Liver (tissue), 9 donors: ENCODE measurements around the gene PVALEF. TPM values are rescaled to one million over a fixed set of nuclear protein-coding genes. Genes with fewer than 3 reads are reported as not detected.

Experiments used
- DNase-seq: peaks from one replicate; pipeline ENCODE4 v3.0.0-alpha.2; 2017; ENCODE audit warnings: low spot score
- H3K27ac ChIP-seq, 2 donors: one replicate each; pipeline ENCODE4 v1.7.0; 2013; ENCODE audit warnings: inconsistent platforms in 2 of 2, low read length in 2 of 2, control low read depth in 1 of 2, low read depth in 1 of 2, mild to moderate bottlenecking in 1 of 2
- H3K27me3 ChIP-seq, 4 donors: one replicate each; pipeline versions ENCODE4 v1.6.1 to v1.7.0; 2013; ENCODE audit warnings: low read length in 3 of 4, inconsistent platforms in 1 of 4, mild to moderate bottlenecking in 1 of 4, moderate library complexity in 1 of 4; ENCODE audit not compliant: control insufficient read depth in 4 of 4, insufficient read depth in 4 of 4
- H3K36me3 ChIP-seq, 4 donors: one replicate each; pipeline versions ENCODE4 v1.6.1 to v1.7.0; 2013; ENCODE audit warnings: low read length in 3 of 4, mild to moderate bottlenecking in 3 of 4, low read depth in 1 of 4, moderate library complexity in 1 of 4; ENCODE audit not compliant: control insufficient read depth in 4 of 4, insufficient read depth in 3 of 4
- H3K4me1 ChIP-seq, 4 donors: one replicate each; pipeline versions ENCODE4 v1.6.1 to v1.7.0; 2013; ENCODE audit warnings: low read length in 3 of 4, mild to moderate bottlenecking in 3 of 4, moderate library complexity in 1 of 4; ENCODE audit not compliant: control insufficient read depth in 4 of 4, insufficient read depth in 4 of 4
- H3K4me3 ChIP-seq, 3 donors: one replicate each; pipeline versions ENCODE4 v1.6.1 to v1.7.0; 2013; ENCODE audit warnings: low read length in 3 of 3, control low read depth in 1 of 3, low read depth in 1 of 3, mild to moderate bottlenecking in 1 of 3
- H3K9ac ChIP-seq, 2 donors: one replicate each; pipeline ENCODE4 v1.7.0; 2013; ENCODE audit warnings: low read length in 2 of 2, mild to moderate bottlenecking in 2 of 2, moderate library complexity in 2 of 2, control low read depth in 1 of 2, low read depth in 1 of 2
- H3K9me3 ChIP-seq, 4 donors: one replicate each; pipeline versions ENCODE4 v1.6.1 to v1.7.0; 2013; ENCODE audit warnings: low read length in 3 of 4; ENCODE audit not compliant: control insufficient read depth in 4 of 4
- ATF3 ChIP-seq: IDR thresholded peaks from 2 replicates; pipeline ENCODE4 v1.6.1; 2016; ENCODE audit warnings: antibody characterized with exemption
- CTCF ChIP-seq: fragments of 150-350 bp; IDR thresholded peaks from 2 replicates; pipeline ENCODE4 v1.5.1; 2017; ENCODE audit warnings: improper control_type of control experiment, low read depth, low read length; ENCODE audit not compliant: missing input control
- EGR1 ChIP-seq, 2 donors: IDR thresholded peaks; 2 replicates each; pipeline ENCODE4 v1.6.1; 2016 to 2018; ENCODE audit warnings: antibody characterized with exemption in 2 of 2, low read depth in 2 of 2
- FOXA1 ChIP-seq: IDR thresholded peaks from 2 replicates; pipeline ENCODE4 v1.6.1; 2016; ENCODE audit warnings: antibody characterized with exemption
- FOXA2 ChIP-seq: IDR thresholded peaks from 2 replicates; pipeline ENCODE4 v1.6.1; 2016; ENCODE audit warnings: antibody characterized with exemption
- GABPA ChIP-seq, 2 donors: IDR thresholded peaks in 1 of 2; conservative IDR thresholded peaks in 1 of 2; 2 replicates each; pipeline ENCODE4 v1.6.1; 2016; ENCODE audit warnings: antibody characterized with exemption in 2 of 2, mild to moderate bottlenecking in 1 of 2, moderate library complexity in 1 of 2
- HNF4A ChIP-seq, 2 donors: conservative IDR thresholded peaks; 2 replicates each; pipeline ENCODE4 v1.6.1; 2016; ENCODE audit warnings: antibody characterized with exemption in 2 of 2, mild to moderate bottlenecking in 2 of 2
- HNF4G ChIP-seq: IDR thresholded peaks from 2 replicates; pipeline ENCODE4 v1.6.1; 2016; ENCODE audit warnings: antibody characterized with exemption
- JUND ChIP-seq, 2 donors: IDR thresholded peaks; 2 replicates each; pipeline ENCODE4 v1.6.1; 2016; ENCODE audit warnings: antibody characterized with exemption in 2 of 2
- MAX ChIP-seq: IDR thresholded peaks from 2 replicates; pipeline ENCODE4 v1.6.1; 2016; ENCODE audit warnings: antibody characterized with exemption
- NR2F2 ChIP-seq: IDR thresholded peaks from 2 replicates; pipeline ENCODE4 v1.6.1; 2016; ENCODE audit warnings: antibody characterized with exemption
- RAD21 ChIP-seq, 2 donors: IDR thresholded peaks; 2 replicates each; pipeline ENCODE4 v1.6.1; 2016; ENCODE audit warnings: antibody characterized with exemption in 2 of 2, mild to moderate bottlenecking in 2 of 2
- RXRA ChIP-seq, 2 donors: IDR thresholded peaks; 2 replicates each; pipeline ENCODE4 v1.6.1; 2017 to 2018; ENCODE audit warnings: antibody characterized with exemption in 2 of 2, mild to moderate bottlenecking in 1 of 2
- SP1 ChIP-seq: IDR thresholded peaks from 2 replicates; pipeline ENCODE4 v1.6.1; 2018; ENCODE audit warnings: antibody characterized with exemption, mild to moderate bottlenecking
- TAF1 ChIP-seq: conservative IDR thresholded peaks from 2 replicates; pipeline ENCODE4 v1.6.1; 2016; ENCODE audit warnings: antibody characterized with exemption, mild to moderate bottlenecking
- YY1 ChIP-seq: IDR thresholded peaks from 2 replicates; pipeline ENCODE4 v1.6.1; 2016; ENCODE audit warnings: antibody characterized with exemption, mild to moderate bottlenecking
- WGBS: extraction: QIAGEN DNeasy Blood & Tissue Kit; methylation state at CpG from one replicate; pipeline ENCODE4 v1.1.7; 2013; 5-methylcytosine and 5-hydroxymethylcytosine counted together
- polyA plus RNA-seq, 2 donors: library from polyadenylated mRNA; stranded (reverse) in 1 of 2; unstranded in 1 of 2; fragments of 200-250 nt in 1 of 2; fragments of >200 nt in 1 of 2; fragmentation: Nextera tagmentation in 1 of 2; extraction: Ambion mirVana in 1 of 2; gene quantifications; one replicate each; pipeline versions ENCODE4 v1.2.1 to v1.2.3, GENCODE V29; 2013 to 2015
- total RNA-seq, 2 donors: library from RNA; depleted of rRNA; stranded (reverse); fragments of >200 nt; gene quantifications; one replicate each; pipeline ENCODE4 v1.2.3, GENCODE V29; 2014
- donor health status: healthy.
- donor health status: healthy.
- donor health status: healthy.
- donor health status: healthy.
- donor health status: healthy.

PVALEF gene
- total and polyA plus RNA-seq, 4 donors = not detected

GRCh38 chr17:81193470-81194224 is 28.3 kb downstream of the PVALEF start:
- no peaks in the 10 kb centered on the region for H3K36me3 ChIP-seq
- no peaks in the 10 kb centered on the region for H3K9me3 ChIP-seq
- H3K9ac ChIP-seq = no peak overlapping the region
- no peak overlapping the region for H3K4me3 ChIP-seq
- H3K27me3 ChIP-seq = no peaks in the 10 kb centered on the region
- TF ChIP-seq YY1 (no peak), TAF1 (no peak), SP1 (no peak), RXRA (IDR thresholded peaks at IDR 0.05) (no peak), HNF4A (conservative IDR thresholded peaks at IDR 0.05) (no peak), NR2F2 (no peak)
- no peak overlapping the region for H3K27ac ChIP-seq
- DNase-seq = no peak
- WGBS = 96% methylated on average over 38 of the region's 38 CpGs
- H3K4me1 ChIP-seq = no peaks in the 10 kb centered on the region

- H3K27ac ChIP-seq = no peak overlapping the region
- H3K36me3 ChIP-seq = no peaks in the 10 kb centered on the region
- TF ChIP-seq EGR1 (IDR thresholded peaks at IDR 0.05; ENCODE audit: low read depth in 2 of 2) (no peak), FOXA1 (no peak), GABPA (IDR thresholded peaks at IDR 0.05 in 1 of 2, conservative IDR thresholded peaks at IDR 0.05 in 1 of 2) (no peak), NR2F2 (no peak), RXRA (IDR thresholded peaks at IDR 0.05) (no peak), RAD21 (IDR thresholded peaks at IDR 0.05) (no peak), YY1 (no peak), HNF4G (no peak), TAF1 (no peak), SP1 (no peak), ATF3 (no peak), MAX (no peak), FOXA2 (no peak), CTCF (no peak), HNF4A (conservative IDR thresholded peaks at IDR 0.05) (no peak), JUND (IDR thresholded peaks at IDR 0.05) (no peak)
- H3K4me3 ChIP-seq = no peak overlapping the region
- WGBS = 95% methylated on average over 21 of the region's 21 CpGs
- no peaks in the 10 kb centered on the region for H3K27me3 ChIP-seq
- H3K9me3 ChIP-seq = no peaks in the 10 kb centered on the region
- H3K9ac ChIP-seq = no peak overlapping the region
- H3K4me1 ChIP-seq = no peaks in the 10 kb centered on the region
- DNase-seq = no peak
Measured at GRCh38 chr17:81194225-81194760, 29.0 kb downstream of the PVALEF start.
